Fibroblast of the aortic adventitia (primary cell): ENCODE measurements around the gene PARN. TPM values are rescaled to one million over a fixed set of nuclear protein-coding genes. Genes with fewer than 3 reads are reported as not detected.

Source experiments
- DNase-seq: peaks from one replicate; pipeline ENCODE4 v3.0.0-alpha.2; 2010; ENCODE audit warnings: low read depth
- H3K4me3 ChIP-seq: 2 replicates; pipeline ENCODE4 v1.5.1; 2011; ENCODE audit warnings: low read depth, mild to moderate bottlenecking, control low read depth, low read length, moderate library complexity
- CTCF ChIP-seq: IDR thresholded peaks from 2 replicates; pipeline ENCODE4 v1.5.1; 2011; ENCODE audit warnings: mild to moderate bottlenecking, low read length, control low read depth, inconsistent platforms; ENCODE audit not compliant: insufficient read depth
- total RNA-seq: library from RNA; depleted of rRNA; stranded (reverse); fragments of >200 nt; gene quantifications from 2 replicates; pipeline ENCODE4 v1.2.3, GENCODE V29; 2012; ENCODE audit warnings: low replicate concordance

Gene PARN
- total RNA-seq, 1 donor: 37.2 TPM

- no peak for TF ChIP-seq CTCF
- H3K4me3 ChIP-seq: no peak overlapping the region
- no peak for DNase-seq
These were observed 38.6 kb upstream of the PARN start for GRCh38 chr16:14668556-14669223.

DNA sequence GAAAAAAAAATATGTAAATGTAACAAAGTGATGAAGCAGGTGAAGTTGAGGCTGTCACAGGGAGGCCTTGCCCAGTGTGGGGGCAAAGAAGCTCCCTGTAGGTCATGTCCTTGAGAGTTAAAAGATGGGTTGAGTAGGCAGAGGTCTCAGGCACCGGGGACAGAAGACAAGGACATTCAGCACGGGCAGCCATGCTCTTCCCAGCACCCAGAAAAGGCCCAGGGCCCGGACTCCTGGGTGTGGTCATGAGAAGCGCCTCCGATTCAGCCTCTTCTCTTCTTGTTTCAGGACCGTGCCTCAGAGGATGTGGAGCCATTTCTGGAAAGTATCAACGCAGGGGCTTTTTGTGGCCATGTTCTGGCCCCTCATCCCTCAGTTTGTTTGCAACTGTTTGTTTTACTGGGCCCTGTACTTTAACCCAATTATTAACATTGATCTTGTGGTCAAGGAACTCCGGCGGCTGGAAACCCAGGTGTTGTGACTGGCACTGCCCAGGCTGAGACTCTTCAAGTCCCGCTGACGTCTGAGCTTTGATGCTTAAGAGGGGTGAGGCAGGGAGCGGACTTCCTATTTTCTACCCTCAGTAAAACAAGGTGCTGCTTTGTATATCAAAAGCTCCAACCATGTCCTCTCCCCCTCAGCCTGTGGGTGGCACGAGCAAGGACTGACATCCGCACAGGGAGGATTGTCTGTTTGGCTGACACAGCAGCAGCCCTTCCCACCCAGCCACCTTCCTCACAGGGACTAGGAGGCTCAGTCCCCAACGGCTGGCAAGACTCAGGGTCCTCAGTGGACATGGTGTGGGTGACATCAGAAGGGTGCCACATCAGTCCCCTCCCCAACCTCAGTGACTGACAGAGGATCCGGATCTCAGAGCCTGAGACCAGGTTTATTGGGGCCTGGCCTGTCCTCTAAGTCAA, 37.5 kb upstream of the PARN start:
- no peak overlapping the region for H3K4me3 ChIP-seq
- TF ChIP-seq CTCF: no peak
- DNase-seq: no peak

GRCh38 chr16:14658063-14658462, 28.0 kb upstream of the PARN start:
- H3K4me3 ChIP-seq: no peak overlapping the region
- TF ChIP-seq CTCF: no peak
- no peak for DNase-seq

DNA sequence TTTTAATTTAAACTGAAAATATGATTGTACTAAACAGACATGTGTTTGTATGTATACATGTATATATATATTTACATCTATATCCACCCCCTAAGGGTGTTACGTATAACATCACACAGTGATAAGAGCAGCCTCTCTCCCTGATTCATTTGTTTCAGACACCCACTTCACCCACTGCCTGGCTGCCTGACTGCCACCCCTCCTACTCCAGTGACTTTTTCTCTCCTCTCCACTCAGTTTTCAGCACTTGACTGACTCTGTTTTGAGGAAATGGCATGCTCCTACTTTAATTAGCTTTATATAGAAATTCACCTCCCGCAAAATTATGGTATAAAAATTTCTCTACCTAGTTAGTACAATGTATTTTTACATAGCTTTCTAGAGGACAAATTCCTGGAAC, 22.7 kb upstream of the PARN start:
- no peak overlapping the region for H3K4me3 ChIP-seq
- TF ChIP-seq CTCF: no peak
- no peak for DNase-seq

GRCh38 chr16:14650629-14651028, 20.6 kb upstream of the PARN start:
- no peak for TF ChIP-seq CTCF
- no peak for DNase-seq
- no peak overlapping the region for H3K4me3 ChIP-seq

DNA sequence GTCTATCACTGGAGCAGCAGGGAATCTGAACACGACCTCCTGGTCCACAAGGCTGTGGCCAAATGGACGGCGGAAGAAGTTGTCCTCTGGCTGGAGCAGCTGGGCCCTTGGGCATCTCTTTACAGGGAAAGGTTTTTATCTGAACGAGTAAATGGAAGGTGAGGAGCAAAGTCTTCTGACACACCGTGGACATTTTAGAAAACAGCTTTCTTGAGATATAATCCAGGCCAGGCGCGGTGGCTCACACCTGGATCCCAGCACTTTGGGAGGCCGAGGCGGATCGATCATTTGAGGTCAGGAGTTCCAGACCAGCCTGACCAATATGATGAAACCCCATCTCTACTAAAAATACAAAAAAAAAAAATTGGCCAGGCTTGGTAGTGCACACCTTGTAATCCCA, 19.8 kb upstream of the PARN start:
- no peak overlapping the region for H3K4me3 ChIP-seq
- no peak for DNase-seq
- no peak for TF ChIP-seq CTCF
